Muscle layer of duodenum (tissue), 2 donors: ENCODE results near the gene ANKRD23.

Source experiments
- H3K27ac ChIP-seq: one replicate; pipeline ENCODE4 v1.7.0; 2013; ENCODE audit warnings: mild to moderate bottlenecking, low read length
- H3K27me3 ChIP-seq: one replicate; pipeline ENCODE4 v1.7.0; 2013; ENCODE audit warnings: low read depth, mild to moderate bottlenecking, control low read depth, low read length
- H3K36me3 ChIP-seq, 2 donors: one replicate each; pipeline ENCODE4 v1.7.0; 2013; ENCODE audit warnings: low read length in 2 of 2, control low read depth in 1 of 2, mild to moderate bottlenecking in 1 of 2; ENCODE audit not compliant: insufficient read depth in 2 of 2, control insufficient read depth in 1 of 2
- H3K4me1 ChIP-seq, 2 donors: one replicate each; pipeline ENCODE4 v1.7.0; 2013; ENCODE audit warnings: low read length in 2 of 2, mild to moderate bottlenecking in 2 of 2, control low read depth in 1 of 2, moderate library complexity in 1 of 2; ENCODE audit not compliant: insufficient read depth in 2 of 2, control insufficient read depth in 1 of 2
- H3K4me3 ChIP-seq, 2 donors: one replicate each; pipeline ENCODE4 v1.7.0; 2013; ENCODE audit warnings: low read length in 2 of 2, low read depth in 1 of 2, mild to moderate bottlenecking in 1 of 2
- H3K9me3 ChIP-seq, 2 donors: one replicate each; pipeline ENCODE4 v1.7.0; 2013; ENCODE audit warnings: low read length in 2 of 2, control low read depth in 1 of 2, mild to moderate bottlenecking in 1 of 2; ENCODE audit not compliant: control insufficient read depth in 1 of 2
- donor health status: healthy.

The ANKRD23 gene

DNA sequence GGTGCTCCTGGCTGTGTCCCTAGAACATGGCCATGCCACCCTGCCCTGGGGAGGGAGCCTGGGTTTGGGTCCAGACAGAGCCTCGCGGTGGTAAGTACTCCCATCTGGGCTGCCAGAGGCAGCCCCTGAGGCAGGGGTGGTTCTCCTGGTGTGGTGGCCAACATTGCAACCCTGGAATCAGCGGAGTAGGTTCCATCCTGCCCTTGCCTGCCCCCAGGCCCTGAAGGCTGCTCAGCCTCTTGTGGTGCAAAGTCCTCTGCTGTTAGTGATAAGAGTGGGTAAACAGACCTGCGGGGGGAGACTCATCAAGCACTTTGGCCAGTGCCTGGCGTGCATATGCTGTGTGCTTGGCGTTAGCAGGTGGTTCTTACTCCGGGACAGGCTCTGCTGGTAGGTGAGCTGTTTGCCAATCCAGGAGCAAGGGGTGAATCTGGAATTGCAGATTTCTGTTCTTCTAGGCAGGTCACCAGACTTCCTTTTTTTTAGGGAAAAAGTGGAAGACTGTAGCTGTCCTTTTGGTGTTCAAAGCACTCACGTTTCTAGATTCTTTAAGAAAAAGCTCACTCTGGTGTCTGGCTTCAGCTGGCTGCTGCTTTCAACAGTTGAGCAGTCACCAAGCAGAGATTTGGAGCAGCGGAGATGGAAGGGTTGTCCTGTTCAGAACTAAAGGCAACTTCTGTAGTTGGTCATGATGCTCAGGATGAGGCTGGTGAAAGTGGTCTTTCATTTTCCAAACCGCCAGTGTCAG, 24.5 kb downstream of the ANKRD23 start:
- Histone ChIP-seq H3K36me3 (peaks cover 0 to 11% of the 10 kb centered on the region in 2 donors), H3K27ac (peak overlapping the region; percentile 1), H3K4me1 (peaks cover 31 to 63% of the 10 kb centered on the region in 2 donors), H3K9me3 (no peaks in the 10 kb centered on the region), H3K27me3 (no peaks in the 10 kb centered on the region), H3K4me3 (peak overlapping the region; percentile 27 to 34)

DNA sequence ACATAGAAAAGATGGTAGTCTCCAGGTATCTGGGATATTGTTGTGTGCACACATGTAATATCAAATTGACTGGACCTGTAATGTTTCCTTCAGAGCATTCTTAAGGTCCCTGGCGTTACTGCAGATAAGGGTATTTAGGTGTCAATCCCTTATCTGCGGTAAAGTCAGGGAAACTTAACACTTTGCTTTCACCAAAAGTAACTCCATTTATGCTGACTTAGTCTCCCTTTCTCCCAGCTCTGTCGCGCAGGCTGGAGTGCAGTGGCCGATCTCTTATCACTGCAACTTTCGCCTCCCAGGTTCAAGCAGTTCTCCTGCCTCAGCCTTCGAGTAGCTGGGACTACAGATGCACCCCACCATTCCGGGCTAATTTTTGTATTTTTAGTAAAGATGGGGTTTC, 25.9 kb downstream of the ANKRD23 start:
- peaks cover 0 to 9% of the 10 kb centered on the region in 2 donors for H3K36me3 ChIP-seq
- H3K27ac ChIP-seq, result no peak overlapping the region
- no peaks in the 10 kb centered on the region for H3K9me3 ChIP-seq
- no peaks in the 10 kb centered on the region for H3K27me3 ChIP-seq
- H3K4me3 ChIP-seq, result peak overlapping the region; percentile 73 to 82
- peaks cover 31 to 49% of the 10 kb centered on the region in 2 donors for H3K4me1 ChIP-seq

DNA sequence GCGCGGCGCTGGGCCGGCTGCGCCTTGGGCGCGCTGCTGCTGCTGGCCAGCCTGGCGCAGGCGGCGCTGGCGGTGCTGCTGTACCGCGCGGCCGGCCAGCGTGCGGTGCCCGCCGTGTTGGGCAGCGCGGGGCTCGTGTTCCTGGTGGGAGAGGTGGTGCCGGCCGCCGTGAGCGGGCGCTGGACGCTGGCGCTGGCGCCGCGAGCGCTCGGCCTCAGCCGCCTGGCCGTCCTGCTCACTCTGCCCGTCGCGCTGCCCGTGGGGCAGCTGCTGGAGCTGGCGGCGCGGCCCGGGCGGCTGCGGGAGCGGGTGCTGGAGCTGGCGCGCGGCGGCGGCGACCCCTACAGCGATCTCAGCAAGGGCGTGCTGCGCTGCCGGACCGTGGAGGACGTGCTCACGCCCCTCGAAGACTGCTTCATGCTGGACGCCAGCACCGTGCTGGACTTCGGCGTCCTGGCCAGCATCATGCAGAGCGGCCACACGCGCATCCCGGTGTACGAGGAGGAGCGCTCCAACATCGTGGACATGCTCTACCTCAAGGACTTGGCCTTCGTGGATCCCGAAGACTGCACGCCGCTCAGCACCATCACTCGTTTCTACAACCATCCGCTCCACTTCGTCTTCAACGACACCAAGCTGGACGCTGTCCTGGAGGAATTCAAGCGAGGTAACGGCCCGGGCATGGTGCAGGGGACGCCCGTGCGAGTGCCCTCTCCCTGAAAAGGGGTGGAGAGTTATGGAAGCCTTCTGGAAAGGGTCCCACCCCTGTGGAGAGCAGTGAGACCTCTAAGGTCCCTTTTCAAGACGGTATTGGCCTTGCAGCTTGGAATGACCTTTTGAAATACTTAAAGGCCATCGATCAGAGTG, 26.8 kb downstream of the ANKRD23 start:
- no peaks in the 10 kb centered on the region for H3K27me3 ChIP-seq
- H3K9me3 ChIP-seq, result no peaks in the 10 kb centered on the region
- peak overlapping the region; percentile 73 to 82 for H3K4me3 ChIP-seq
- H3K4me1 ChIP-seq, result peaks cover 34 to 55% of the 10 kb centered on the region in 2 donors
- H3K36me3 ChIP-seq, result peaks cover 0 to 4% of the 10 kb centered on the region in 2 donors
- no peak overlapping the region for H3K27ac ChIP-seq

DNA sequence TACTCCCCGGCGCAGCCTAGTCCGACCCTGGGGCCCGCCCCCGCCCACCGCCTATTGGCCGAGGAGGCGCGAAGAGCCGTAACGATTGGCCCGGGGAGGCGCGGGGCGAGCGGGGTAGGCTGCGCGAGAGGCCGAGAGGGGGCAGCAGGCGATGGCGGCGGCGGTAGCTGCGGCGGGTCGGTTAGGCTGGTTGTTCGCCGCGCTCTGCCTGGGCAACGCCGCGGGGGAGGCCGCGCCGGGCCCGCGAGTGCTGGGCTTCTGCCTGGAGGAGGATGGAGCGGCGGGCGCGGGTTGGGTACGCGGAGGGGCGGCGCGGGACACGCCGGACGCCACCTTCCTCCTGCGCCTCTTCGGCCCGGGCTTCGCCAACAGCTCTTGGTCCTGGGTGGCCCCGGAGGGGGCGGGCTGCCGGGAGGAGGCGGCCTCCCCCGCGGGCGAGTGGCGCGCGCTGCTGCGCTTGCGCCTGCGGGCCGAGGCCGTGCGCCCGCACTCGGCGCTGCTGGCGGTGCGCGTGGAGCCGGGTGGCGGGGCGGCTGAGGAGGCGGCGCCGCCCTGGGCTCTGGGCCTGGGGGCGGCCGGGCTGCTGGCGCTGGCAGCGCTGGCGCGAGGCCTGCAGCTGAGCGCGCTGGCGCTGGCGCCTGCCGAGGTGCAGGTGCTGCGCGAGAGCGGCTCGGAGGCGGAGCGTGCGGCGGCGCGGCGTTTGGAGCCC, 27.5 kb downstream of the ANKRD23 start, which contains the start of gene CNNM3:
CNNM3 (plus strand) TSS at position 142 of the 709 bp plus-strand sequence; CDS start at position 152, 10 bp downstream.
- Histone ChIP-seq H3K4me1 (peaks cover 34 to 53% of the 10 kb centered on the region in 2 donors), H3K27me3 (no peaks in the 10 kb centered on the region), H3K4me3 (peak within 1 kb of the TSS; percentile 73 to 82)

DNA sequence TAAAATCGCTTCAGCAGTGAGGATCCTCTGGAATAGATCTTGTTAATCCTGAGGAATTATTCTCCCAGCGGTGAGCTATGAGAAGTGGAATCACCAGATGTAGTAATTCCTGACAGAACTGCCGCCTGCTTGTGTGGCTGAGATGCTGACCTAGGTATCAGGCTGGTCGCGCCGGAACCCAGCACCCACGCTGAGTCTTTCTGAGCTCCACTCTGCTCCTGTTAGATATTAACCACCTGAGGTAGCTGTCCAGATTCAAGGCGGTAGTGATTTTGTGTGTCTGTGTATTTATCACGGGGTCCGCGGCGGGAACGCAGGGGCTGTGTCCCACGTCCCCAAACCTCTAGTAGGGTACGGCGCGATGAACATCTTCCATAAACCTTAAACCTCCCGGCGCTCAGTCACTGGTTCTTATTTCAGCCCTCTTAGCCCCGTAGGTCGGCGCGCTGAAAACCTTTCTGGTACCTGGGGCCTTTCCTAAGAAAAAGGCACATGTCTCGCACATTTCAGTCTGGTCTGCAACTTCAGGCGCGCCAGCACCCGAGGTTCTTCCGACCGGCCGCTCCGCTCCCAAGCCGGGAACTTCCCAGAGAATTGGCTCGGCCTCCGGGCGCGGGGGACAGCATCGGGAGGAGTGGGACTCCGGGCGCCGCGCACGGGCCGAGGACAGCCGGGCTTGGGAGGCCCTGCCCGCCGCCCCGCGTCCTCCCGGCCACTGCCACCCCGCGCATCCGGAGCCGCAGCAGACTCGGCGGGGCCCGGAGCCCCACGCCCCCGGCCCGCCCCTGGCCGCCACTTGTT, 28.3 kb downstream of the ANKRD23 start:
- no peaks in the 10 kb centered on the region for H3K27me3 ChIP-seq
- H3K9me3 ChIP-seq, result no peaks in the 10 kb centered on the region
- H3K4me1 ChIP-seq, result peaks cover 33 to 47% of the 10 kb centered on the region in 2 donors
- peak overlapping the region; percentile 60 for H3K27ac ChIP-seq
- peaks cover 4 to 8% of the 10 kb centered on the region in 2 donors for H3K36me3 ChIP-seq
- H3K4me3 ChIP-seq, result peak overlapping the region; percentile 64 to 74

More for the DNA sequence above, 27.5 kb downstream of the ANKRD23 start, which contains the start of gene CNNM3:
- no peaks in the 10 kb centered on the region for H3K9me3 ChIP-seq
- H3K36me3 ChIP-seq, result peaks cover under 1 to 4% of the 10 kb centered on the region in 2 donors
- peak within 1 kb of the TSS; percentile 60 for H3K27ac ChIP-seq

DNA sequence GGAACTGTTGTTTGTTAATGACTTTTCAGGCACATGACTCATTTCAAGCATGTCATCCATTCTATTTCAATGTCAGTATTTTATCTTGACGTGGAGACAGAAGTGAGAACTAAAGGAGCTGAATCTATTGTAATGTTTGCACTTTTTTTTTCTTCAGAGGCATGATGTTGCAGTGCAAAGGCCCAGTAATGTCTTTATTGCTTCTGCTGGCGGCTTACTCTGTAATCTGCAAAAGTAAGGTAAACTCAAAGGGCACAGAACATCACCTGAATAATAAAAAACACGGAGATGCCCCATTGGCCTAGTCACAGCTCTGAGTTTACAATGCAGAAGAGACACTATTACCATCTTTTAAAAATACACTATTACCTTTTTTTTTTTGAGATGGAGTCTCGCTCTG, 30.2 kb downstream of the ANKRD23 start:
- no peak overlapping the region for H3K27ac ChIP-seq
- no peaks in the 10 kb centered on the region for H3K9me3 ChIP-seq

DNA sequence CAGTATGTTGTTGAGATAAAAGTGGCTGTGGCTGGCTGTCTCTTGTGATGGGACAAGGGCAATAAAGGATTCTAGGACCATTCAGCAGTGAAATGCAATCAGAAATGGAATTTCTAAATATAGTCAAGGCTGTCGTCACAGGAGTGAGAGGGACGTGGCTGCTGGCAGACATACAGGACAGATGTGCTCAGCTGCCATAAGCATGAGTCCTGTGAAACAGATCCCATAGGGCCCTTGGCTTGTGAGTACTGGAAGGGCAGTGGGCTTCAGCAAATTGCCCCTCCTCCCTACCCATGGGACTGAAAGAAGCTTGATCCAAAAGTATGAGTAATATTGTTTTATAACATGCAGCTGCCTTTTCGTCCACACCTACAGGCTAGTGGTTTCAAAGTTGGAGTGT, 31.9 kb downstream of the ANKRD23 start:
- H3K36me3 ChIP-seq, result peaks cover 5 to 24% of the 10 kb centered on the region in 2 donors
- H3K27me3 ChIP-seq, result no peaks in the 10 kb centered on the region
- no peak overlapping the region for H3K4me3 ChIP-seq
- no peaks in the 10 kb centered on the region for H3K9me3 ChIP-seq
- no peak overlapping the region for H3K27ac ChIP-seq
- H3K4me1 ChIP-seq, result peaks cover 6 to 15% of the 10 kb centered on the region in 2 donors

More for the DNA sequence above, 30.2 kb downstream of the ANKRD23 start:
- H3K36me3 ChIP-seq, result peaks cover under 1 to 22% of the 10 kb centered on the region in 2 donors
- H3K4me3 ChIP-seq, result no peak overlapping the region
- peaks cover 16 to 29% of the 10 kb centered on the region in 2 donors for H3K4me1 ChIP-seq
- no peaks in the 10 kb centered on the region for H3K27me3 ChIP-seq

DNA sequence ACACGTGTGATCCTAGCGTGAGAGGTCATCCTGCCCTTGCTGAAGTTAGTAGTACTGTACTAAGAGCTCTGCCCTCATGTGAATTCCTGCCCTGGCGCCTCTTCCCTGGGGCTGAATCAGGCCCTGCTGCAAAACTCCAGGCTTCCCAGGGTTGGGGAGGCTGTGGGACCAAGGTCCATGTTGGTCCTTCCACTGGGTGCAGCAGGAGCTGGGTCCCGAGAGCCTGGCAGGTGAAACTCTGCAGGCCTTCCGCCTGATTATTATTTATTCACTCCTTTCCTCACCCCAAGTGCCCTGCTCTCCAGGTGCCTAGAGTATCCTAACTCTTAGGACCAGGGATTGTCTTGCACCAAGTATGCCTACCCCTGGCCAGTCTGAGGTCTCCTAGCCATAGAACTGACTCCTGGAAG, 33.0 kb downstream of the ANKRD23 start:
- no peaks in the 10 kb centered on the region for H3K9me3 ChIP-seq

DNA sequence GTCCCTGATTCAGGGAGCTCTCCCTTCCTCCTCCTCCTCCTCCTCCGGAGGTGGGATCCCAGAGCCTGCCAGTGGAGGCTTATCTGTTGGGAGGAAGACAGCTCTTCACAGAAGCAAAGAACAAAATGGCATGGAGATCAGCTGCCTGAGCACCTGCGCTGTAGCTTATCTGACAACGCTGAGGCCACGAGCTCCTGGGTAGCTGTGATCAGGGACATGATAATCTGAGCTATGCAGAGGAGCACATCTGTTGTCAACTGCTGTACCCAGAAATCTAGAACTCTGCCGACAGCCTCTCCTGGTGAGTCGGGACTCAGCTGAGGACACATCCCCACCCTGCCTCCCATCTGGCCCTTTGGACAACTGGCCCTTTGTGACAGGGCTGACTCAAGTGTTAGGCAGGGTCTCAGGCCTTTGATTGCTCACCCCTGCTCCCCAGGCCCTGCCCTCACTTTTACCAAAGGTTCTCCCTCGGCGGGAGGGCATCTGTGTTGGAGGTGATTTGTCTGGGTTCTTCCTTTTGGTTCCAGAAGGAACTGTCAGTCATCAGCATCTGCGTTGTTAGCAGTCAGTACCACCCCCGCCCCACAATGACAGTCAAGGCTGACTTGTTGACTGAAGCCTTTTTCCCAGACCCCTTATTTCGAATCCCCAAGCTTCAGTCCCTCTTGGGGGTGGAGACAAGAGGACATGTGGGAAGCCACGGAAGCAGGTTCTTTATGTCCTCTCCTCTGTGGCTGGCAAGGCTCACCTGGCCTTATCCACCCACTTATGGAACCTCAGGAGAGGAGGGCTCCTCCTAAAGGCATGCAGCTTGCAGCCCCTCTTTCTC, 33.7 kb downstream of the ANKRD23 start:
- H3K27ac ChIP-seq, result no peak overlapping the region
- no peak overlapping the region for H3K4me3 ChIP-seq
- H3K4me1 ChIP-seq, result peaks cover 5 to 11% of the 10 kb centered on the region in 2 donors
- H3K9me3 ChIP-seq, result no peaks in the 10 kb centered on the region
- peaks cover 5 to 24% of the 10 kb centered on the region in 2 donors for H3K36me3 ChIP-seq
- no peaks in the 10 kb centered on the region for H3K27me3 ChIP-seq

More for the DNA sequence above, 33.0 kb downstream of the ANKRD23 start:
- Histone ChIP-seq H3K36me3 (peaks cover 5 to 24% of the 10 kb centered on the region in 2 donors), H3K4me3 (no peak overlapping the region), H3K27me3 (no peaks in the 10 kb centered on the region), H3K4me1 (peaks cover 6 to 15% of the 10 kb centered on the region in 2 donors), H3K27ac (no peak overlapping the region)
